NT2/D1 (cell line): Measurements from ENCODE around the gene PFKFB3.

Experiments used
- YY1 ChIP-seq: IDR thresholded peaks from 2 replicates; pipeline ENCODE4 v1.6.1; 2011; ENCODE audit not compliant: insufficient read length, insufficient read depth
- ZNF274 ChIP-seq: IDR thresholded peaks from 2 replicates; pipeline ENCODE4 v1.6.1; 2011; ENCODE audit warnings: mild to moderate bottlenecking, low read depth, low read length

DNA sequence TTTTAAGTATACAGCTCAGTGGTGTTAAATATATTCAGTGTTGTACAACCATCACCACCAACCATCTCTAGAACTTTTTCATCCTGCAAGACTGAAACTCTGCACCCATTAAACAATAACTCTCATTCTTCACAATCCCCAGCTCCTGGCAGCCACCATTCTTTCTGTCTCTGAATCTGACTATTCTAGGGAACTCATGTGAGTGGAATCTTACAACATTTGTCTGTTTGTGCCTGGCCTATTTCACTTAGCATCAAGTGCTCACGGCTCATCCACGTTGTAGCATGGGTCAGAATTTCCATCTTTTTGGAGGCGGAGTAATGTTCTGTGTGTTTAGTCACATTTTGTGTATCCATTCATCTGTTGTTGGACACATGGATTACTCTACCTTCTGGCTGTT lies 40.8 kb upstream of the PFKFB3 start:
- TF ChIP-seq YY1, result no peak
- no peak for TF ChIP-seq ZNF274
